HepG2 (cell line): Measurements from ENCODE around the gene GCHFR.

Experiments used
- ESRRA ChIP-seq: sonication (generic); formaldehyde crosslinking; IDR thresholded peaks from 2 replicates; pipeline ENCODE4 v1.5.1; 2020; ENCODE audit warnings: mild to moderate bottlenecking, low read depth, missing genetic modification reagents
- SP140L ChIP-seq: sonication (generic); formaldehyde crosslinking; IDR thresholded peaks from 2 replicates; pipeline ENCODE4 v1.4.0; 2020; ENCODE audit warnings: missing genetic modification reagents, borderline replicate concordance
- ZNF253 ChIP-seq: sonication (generic); formaldehyde crosslinking; IDR thresholded peaks from 2 replicates; pipeline ENCODE4 v1.8.0; 2022; ENCODE audit warnings: mild to moderate bottlenecking, missing genetic modification reagents, borderline replicate concordance
- ZNF558 ChIP-seq: sonication (generic); formaldehyde crosslinking; IDR thresholded peaks from 2 replicates; pipeline ENCODE4 v1.9.0; 2022; ENCODE audit warnings: mild to moderate bottlenecking, missing genetic modification reagents, borderline replicate concordance
- TF ChIP-seq, protein P1 (sequence below): IDR thresholded peaks from 2 replicates; pipeline ENCODE4 v1.6.1; 2016
- TF ChIP-seq, protein P2 (sequence below): sonication (generic); formaldehyde crosslinking; IDR thresholded peaks from 2 replicates; pipeline ENCODE4 v1.5.0; 2020; ENCODE audit warnings: mild to moderate bottlenecking, missing genetic modification reagents, moderate library complexity

DNA sequence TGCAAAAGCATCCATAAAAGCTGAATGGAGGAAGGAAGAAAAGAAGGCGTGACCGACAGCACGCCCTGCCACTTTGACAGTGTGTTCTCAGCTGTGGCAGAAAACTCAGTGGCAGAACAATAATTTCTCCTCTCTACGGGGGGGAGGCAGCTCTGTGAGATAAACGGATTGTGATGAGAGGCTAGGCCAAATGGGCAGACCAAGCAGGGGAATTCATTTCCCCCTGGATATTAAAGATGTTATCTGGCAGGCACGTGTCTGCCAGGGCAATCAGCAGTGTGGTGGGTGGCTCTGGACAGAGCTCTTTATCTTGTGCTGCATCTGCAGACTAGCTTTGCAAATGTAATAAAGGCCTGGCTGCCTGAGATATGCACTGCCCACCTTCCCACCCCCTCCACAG lies 6.9 kb upstream of the GCHFR start:
- TF ChIP-seq ZNF253 (CRISPR knock-in tag) (no peak), SP140L (no peak), ZNF558 (CRISPR knock-in tag) (no peak), ESRRA (CRISPR knock-in tag) (no peak)
- TF ChIP-seq, protein P1, sequence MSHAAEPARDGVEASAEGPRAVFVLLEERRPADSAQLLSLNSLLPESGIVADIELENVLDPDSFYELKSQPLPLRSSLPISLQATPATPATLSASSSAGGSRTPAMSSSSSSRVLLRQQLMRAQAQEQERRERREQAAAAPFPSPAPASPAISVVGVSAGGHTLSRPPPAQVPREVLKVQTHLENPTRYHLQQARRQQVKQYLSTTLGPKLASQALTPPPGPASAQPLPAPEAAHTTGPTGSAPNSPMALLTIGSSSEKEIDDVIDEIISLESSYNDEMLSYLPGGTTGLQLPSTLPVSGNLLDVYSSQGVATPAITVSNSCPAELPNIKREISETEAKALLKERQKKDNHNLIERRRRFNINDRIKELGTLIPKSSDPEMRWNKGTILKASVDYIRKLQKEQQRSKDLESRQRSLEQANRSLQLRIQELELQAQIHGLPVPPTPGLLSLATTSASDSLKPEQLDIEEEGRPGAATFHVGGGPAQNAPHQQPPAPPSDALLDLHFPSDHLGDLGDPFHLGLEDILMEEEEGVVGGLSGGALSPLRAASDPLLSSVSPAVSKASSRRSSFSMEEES (CRISPR knock-in tag) = no peak
- TF ChIP-seq, protein P2, sequence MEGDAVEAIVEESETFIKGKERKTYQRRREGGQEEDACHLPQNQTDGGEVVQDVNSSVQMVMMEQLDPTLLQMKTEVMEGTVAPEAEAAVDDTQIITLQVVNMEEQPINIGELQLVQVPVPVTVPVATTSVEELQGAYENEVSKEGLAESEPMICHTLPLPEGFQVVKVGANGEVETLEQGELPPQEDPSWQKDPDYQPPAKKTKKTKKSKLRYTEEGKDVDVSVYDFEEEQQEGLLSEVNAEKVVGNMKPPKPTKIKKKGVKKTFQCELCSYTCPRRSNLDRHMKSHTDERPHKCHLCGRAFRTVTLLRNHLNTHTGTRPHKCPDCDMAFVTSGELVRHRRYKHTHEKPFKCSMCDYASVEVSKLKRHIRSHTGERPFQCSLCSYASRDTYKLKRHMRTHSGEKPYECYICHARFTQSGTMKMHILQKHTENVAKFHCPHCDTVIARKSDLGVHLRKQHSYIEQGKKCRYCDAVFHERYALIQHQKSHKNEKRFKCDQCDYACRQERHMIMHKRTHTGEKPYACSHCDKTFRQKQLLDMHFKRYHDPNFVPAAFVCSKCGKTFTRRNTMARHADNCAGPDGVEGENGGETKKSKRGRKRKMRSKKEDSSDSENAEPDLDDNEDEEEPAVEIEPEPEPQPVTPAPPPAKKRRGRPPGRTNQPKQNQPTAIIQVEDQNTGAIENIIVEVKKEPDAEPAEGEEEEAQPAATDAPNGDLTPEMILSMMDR (CRISPR knock-in tag) = no peak
